Right lobe of liver (tissue), 6 donors: ENCODE measurements around the gene STK35. TPM values are rescaled to one million over a fixed set of nuclear protein-coding genes. Genes with fewer than 3 reads are reported as not detected.

Experiments used
- ATAC-seq, 4 donors: fragments of 200-7000 bp; cut with Tn5 transposase; one replicate each; pipeline ENCODE4 v1.9.1; 2020; ENCODE audit warnings: mild to moderate bottlenecking in 4 of 4, moderate library complexity in 4 of 4
- DNase-seq, 3 donors: peaks; one replicate each; pipeline ENCODE4 v3.0.0-alpha.2; 2020
- H3K27ac ChIP-seq, 3 donors: fragments of 200-600 bp; one replicate each; pipeline ENCODE4 v1.8.0; 2022
- H3K27me3 ChIP-seq, 2 donors: fragments of 200-600 bp; one replicate each; pipeline ENCODE4 v1.8.0; 2022
- H3K36me3 ChIP-seq, 4 donors: fragments of 200-600 bp; sonication (generic) in 1 of 4; one replicate each; pipeline versions ENCODE4 v1.5.1 to v1.8.0; 2017 to 2022; ENCODE audit warnings: control low read depth in 1 of 4
- H3K4me1 ChIP-seq, 4 donors: fragments of 200-600 bp; sonication (generic) in 1 of 4; one replicate each; pipeline versions ENCODE4 v1.5.1 to v1.8.0; 2017 to 2022; ENCODE audit warnings: control low read depth in 1 of 4
- H3K4me3 ChIP-seq, 3 donors: fragments of 200-600 bp; one replicate each; pipeline ENCODE4 v1.8.0; 2022
- H3K9me3 ChIP-seq, 4 donors: fragments of 200-600 bp; sonication (generic) in 1 of 4; one replicate each; pipeline versions ENCODE4 v1.5.1 to v1.8.0; 2017 to 2022; ENCODE audit warnings: control low read depth in 1 of 4
- CTCF ChIP-seq, 4 donors: fragments of 200-600 bp in 3 of 4; fragments of 450-650 bp in 1 of 4; IDR thresholded peaks; one replicate each; pipeline versions ENCODE4 v1.5.1 to v1.8.0; 2016 to 2022; ENCODE audit warnings: antibody characterized with exemption in 4 of 4, mild to moderate bottlenecking in 2 of 4
- POLR2A ChIP-seq: fragments of 450-650 bp; IDR thresholded peaks from one replicate; pipeline ENCODE4 v1.6.1; 2017; ENCODE audit warnings: antibody characterized with exemption, mild to moderate bottlenecking
- WGBS: methylation state at CpG from one replicate; pipeline ENCODE4 v1.1.6; 2018; ENCODE audit warnings: low coverage, low lambda C conversion rate; ENCODE audit not compliant: insufficient coverage; ENCODE audit errors: missing lambda C conversion rate; 5-methylcytosine and 5-hydroxymethylcytosine counted together
- intact Hi-C, 2 donors: fragments of 100-400 bp; cut with DNase I; formaldehyde crosslinking; loops; one replicate each; pipeline versions ENCODE4 v1.11.2 to v1.14.1; 2022
- total RNA-seq, 6 experiments: library from RNA; depleted of rRNA in 2 of 6; stranded (reverse); fragments of >200 nt in 2 of 6; fragmentation: NEBNext Ultra II Directional in 3 of 6; extraction: Animal tissue kit (Norgen Biotek cat#: 25700) in 3 of 6; gene quantifications; one replicate each; pipeline versions ENCODE4 v1.1.0 to v1.2.4, GENCODE V29; 2016 to 2023
- donor health status: DM: no; HTN: yes; CAD: no.
- donor health status: DM: no; HTN: no; CAD: no.
- donor health status: DM: no; HTN: no; CAD: no.
- donor health status: DM: no; HTN: yes; CAD: no.
- donor health status: DM: no; HTN: yes; CAD: no.

STK35 gene
- total RNA-seq, 6 experiments from 2014 or later = 6.0 to 12.7 (median 7.2) TPM

GRCh38 chr20:2133318-2134183 is 31.9 kb downstream of the STK35 start:
- DNase-seq (no peak), ATAC-seq (peak in 1 of 4 donors; percentile 17)
- Histone ChIP-seq H3K27me3 (no peaks in the 10 kb centered on the region), H3K27ac (no peak overlapping the region), H3K36me3 (no peaks in the 10 kb centered on the region), H3K4me3 (no peak overlapping the region), H3K9me3 (no peaks in the 10 kb centered on the region), H3K4me1 (no peaks in the 10 kb centered on the region)
- intact Hi-C loops = no loop called here
- TF ChIP-seq POLR2A (no peak), CTCF (IDR thresholded peaks at IDR 0.05) (no peak)
- 91% methylated on average over 7 of the region's 9 CpGs for WGBS

GRCh38 chr20:2135013-2135412 is 33.4 kb downstream of the STK35 start:
- no peak for TF ChIP-seq CTCF (IDR thresholded peaks at IDR 0.05)
- TF ChIP-seq POLR2A = no peak
- H3K27me3 ChIP-seq = no peaks in the 10 kb centered on the region
- ATAC-seq (no peak), DNase-seq (no peak)
- no peaks in the 10 kb centered on the region for H3K9me3 ChIP-seq
- H3K36me3 ChIP-seq = no peaks in the 10 kb centered on the region
- H3K4me1 ChIP-seq = no peaks in the 10 kb centered on the region
- no peak overlapping the region for H3K27ac ChIP-seq
- intact Hi-C loops = no loop called here
- H3K4me3 ChIP-seq = no peak overlapping the region
- WGBS = no CpG with 5 or more reads among the region's 4 CpGs

GRCh38 chr20:2136275-2136674 is 34.6 kb downstream of the STK35 start:
- no peak for TF ChIP-seq POLR2A
- no peak for TF ChIP-seq CTCF (IDR thresholded peaks at IDR 0.05)
- Histone ChIP-seq H3K4me3 (no peak overlapping the region), H3K27me3 (no peaks in the 10 kb centered on the region), H3K9me3 (no peaks in the 10 kb centered on the region), H3K27ac (no peak overlapping the region), H3K4me1 (no peaks in the 10 kb centered on the region), H3K36me3 (no peaks in the 10 kb centered on the region)
- no peak for ATAC-seq
- 80% methylated on average over 1 of the region's 4 CpGs for WGBS
- DNase-seq = no peak
- intact Hi-C loops = no loop called here

GRCh38 chr20:2137552-2138201 is 36.0 kb downstream of the STK35 start:
- peak in 1 of 4 donors; percentile 33 for ATAC-seq
- H3K4me1 ChIP-seq = no peaks in the 10 kb centered on the region

More at GRCh38 chr20:2137552-2138201, 36.0 kb downstream of the STK35 start:
- TF ChIP-seq CTCF (IDR thresholded peaks at IDR 0.05) = no peak
- no peak for TF ChIP-seq POLR2A
- DNase-seq = no peak
- no peak overlapping the region for H3K27ac ChIP-seq
- no peaks in the 10 kb centered on the region for H3K27me3 ChIP-seq
- no peaks in the 10 kb centered on the region for H3K36me3 ChIP-seq
- H3K9me3 ChIP-seq = no peaks in the 10 kb centered on the region
- no peak overlapping the region for H3K4me3 ChIP-seq
- WGBS = 83% methylated on average over 5 of the region's 11 CpGs
- intact Hi-C loops = no loop called here
